Gastrocnemius medialis (tissue), 4 donors: Measurements from ENCODE around the gene UBE2J1. TPM values are rescaled to one million over a fixed set of nuclear protein-coding genes. Genes with fewer than 3 reads are reported as not detected.
"Not testable (repeated sequence)": the region's sequence is repeated elsewhere in the genome, so short reads cannot be mapped to it uniquely, and the experiment has no call there.

ENCODE experiments used
- ATAC-seq, 2 donors: fragments of 150-250 bp; one replicate each; pipeline ENCODE4 v1.9.1; 2016
- DNase-seq, 2 donors: peaks; one replicate each; pipeline ENCODE4 v3.0.0-alpha.2; 2019
- H3K27ac ChIP-seq, 4 donors: fragments of 200-600 bp; sonication (generic); 1 replicate in 1 of 4; 2 replicates in 3 of 4; pipeline ENCODE4 v1.5.1; 2016 to 2018; ENCODE audit warnings: mild to moderate bottlenecking in 2 of 4, moderate library complexity in 1 of 4
- H3K27me3 ChIP-seq, 3 donors: fragments of 200-600 bp; sonication (generic) in 2 of 3; 1 replicate in 1 of 3; 2 replicates in 2 of 3; pipeline versions ENCODE4 v1.5.1 to v1.6.0; 2016 to 2019; ENCODE audit warnings: mild to moderate bottlenecking in 1 of 3, moderate library complexity in 1 of 3
- H3K36me3 ChIP-seq, 2 donors: fragments of 200-600 bp; sonication (generic) in 1 of 2; one replicate each; pipeline ENCODE4 v1.5.1; 2017 to 2018
- H3K4me1 ChIP-seq, 2 donors: fragments of 200-600 bp; sonication (generic) in 1 of 2; one replicate each; pipeline ENCODE4 v1.5.1; 2016 to 2017; ENCODE audit warnings: mild to moderate bottlenecking in 2 of 2
- H3K4me3 ChIP-seq, 4 donors: fragments of 200-600 bp; sonication (generic) in 3 of 4; 1 replicate in 1 of 4; 2 replicates in 3 of 4; pipeline ENCODE4 v1.5.1; 2016 to 2019; ENCODE audit warnings: mild to moderate bottlenecking in 2 of 4
- H3K9me3 ChIP-seq, 3 donors: fragments of 200-600 bp; sonication (generic) in 2 of 3; 1 replicate in 1 of 3; 2 replicates in 2 of 3; pipeline ENCODE4 v1.5.1; 2016 to 2019
- CTCF ChIP-seq, 5 experiments: fragments of 450-650 bp in 3 of 5; fragments of 200-600 bp in 2 of 5; sonication (generic) in 2 of 5; IDR thresholded peaks in 4 of 5; conservative IDR thresholded peaks in 1 of 5; 1 replicate in 4 of 5; 2 replicates in 1 of 5; pipeline ENCODE4 v1.5.1; 2016 to 2019; ENCODE audit warnings: antibody characterized with exemption in 5 of 5, mild to moderate bottlenecking in 3 of 5, moderate library complexity in 3 of 5
- POLR2A ChIP-seq, 2 donors: fragments of 450-650 bp; IDR thresholded peaks; one replicate each; pipeline ENCODE4 v1.6.1; 2017; ENCODE audit warnings: antibody characterized with exemption in 2 of 2, mild to moderate bottlenecking in 2 of 2, moderate library complexity in 2 of 2
- in situ Hi-C, 4 donors: fragments of 200-750 bp; cut with MboI; loops; one replicate each; pipeline versions ENCODE4 v1.15.0 to v1.8.0; 2017; ENCODE audit warnings: low sequenced_read_pairs in 4 of 4
- intact Hi-C: fragments of 100-400 bp; cut with DNase I; formaldehyde crosslinking; loops from one replicate; pipeline ENCODE4 v1.15.1; 2023; ENCODE audit warnings: low total_unique reads
- total RNA-seq, 4 donors: library from RNA; depleted of rRNA; stranded (reverse); fragments of >200 nt; gene quantifications; one replicate each; pipeline versions ENCODE4 v1.1.0 to v1.2.3, GENCODE V29; 2016

The UBE2J1 gene
- 10 to 100 TPM; 10.5 to 15.1 (median 14.6) TPM for total RNA-seq

GRCh38 chr6:89352278-89353117 lies at the start of gene UBE2J1:
Gene UBE2J1, minus strand, starts transcription at chr6:89352722. Its CDS starts 153 bp downstream, at chr6:89352569.
- TF ChIP-seq CTCF (IDR thresholded peaks at IDR 0.05 in 4 of 5, conservative IDR thresholded peaks at IDR 0.05 in 1 of 5) (no peak), POLR2A (IDR thresholded peaks at IDR 0.05) (peak; percentile 92 to 96)
- in situ Hi-C loops = loop anchor here in 3 of 4 donors (25.0 kb wide), 2 partner anchors 265 to 365 kb away; partner anchors contain the start of gene PNRC1 (in 1 of the 3)
- Histone ChIP-seq H3K4me3 (peak within 1 kb of the TSS; percentile 70 to 95 (median 79)), H3K27me3 (no peaks in the 10 kb centered on the region), H3K4me1 (peaks cover 37 to 45% of the 10 kb centered on the region in 2 donors), H3K9me3 (no peaks in the 10 kb centered on the region), H3K27ac (peak within 1 kb of the TSS; percentile 92 to 100 (median 96)), H3K36me3 (no peaks in the 10 kb centered on the region)
- DNase-seq = peak; percentile 90 to 95
- peak; percentile 86 to 89 for ATAC-seq
- intact Hi-C loops = loop anchor here (2.0 to 10.0 kb wide), 3 partner anchors 54 to 315 kb away; partner anchors contain the start of gene PM20D2

- H3K4me3 ChIP-seq = no peak overlapping the region
- no peak for ATAC-seq
- intact Hi-C loops (no loop called here), in situ Hi-C loops (no loop called here)
- TF ChIP-seq POLR2A (IDR thresholded peaks at IDR 0.05) = no peak
- TF ChIP-seq CTCF (IDR thresholded peaks at IDR 0.05 in 4 of 5, conservative IDR thresholded peaks at IDR 0.05 in 1 of 5) = no peak
- peaks cover 33 to 57% of the 10 kb centered on the region in 2 donors for H3K4me1 ChIP-seq
- no peaks in the 10 kb centered on the region for H3K36me3 ChIP-seq
- H3K27me3 ChIP-seq = no peaks in the 10 kb centered on the region
- no peaks in the 10 kb centered on the region for H3K9me3 ChIP-seq
- DNase-seq = no peak
- peak overlapping the region; percentile 41 to 69 (median 63) for H3K27ac ChIP-seq
Observed at GRCh38 chr6:89400912-89401399, 48.4 kb upstream of the UBE2J1 start.

- no peak for TF ChIP-seq POLR2A (IDR thresholded peaks at IDR 0.05)
- TF ChIP-seq CTCF (IDR thresholded peaks at IDR 0.05 in 4 of 5, conservative IDR thresholded peaks at IDR 0.05 in 1 of 5) = no peak
- H3K36me3 ChIP-seq = no peaks in the 10 kb centered on the region
- intact Hi-C loops = no loop called here
- no peak for ATAC-seq
- no peaks in the 10 kb centered on the region for H3K27me3 ChIP-seq
- no peaks in the 10 kb centered on the region for H3K9me3 ChIP-seq
- H3K4me3 ChIP-seq = no peak overlapping the region
- in situ Hi-C loops = no loop called here
- H3K4me1 ChIP-seq = peaks cover 32 to 48% of the 10 kb centered on the region in 2 donors
- no peak for DNase-seq
- H3K27ac ChIP-seq = peak overlapping the region; percentile 41 to 69 (median 52)
Observed at GRCh38 chr6:89400050-89400449, 47.5 kb upstream of the UBE2J1 start.

- intact Hi-C loops (no loop called here), in situ Hi-C loops (no loop called here)
- ATAC-seq = no peak
- Histone ChIP-seq H3K4me3 (no peak overlapping the region), H3K4me1 (peaks cover 23 to 37% of the 10 kb centered on the region in 2 donors), H3K9me3 (no peaks in the 10 kb centered on the region), H3K36me3 (no peaks in the 10 kb centered on the region), H3K27ac (peak overlapping the region in 1 of 4 donors; percentile 69), H3K27me3 (no peaks in the 10 kb centered on the region)
- DNase-seq = no peak
- TF ChIP-seq POLR2A (IDR thresholded peaks at IDR 0.05) (no peak), CTCF (IDR thresholded peaks at IDR 0.05 in 4 of 5, conservative IDR thresholded peaks at IDR 0.05 in 1 of 5) (no peak)
Observed at GRCh38 chr6:89398762-89399525, 46.4 kb upstream of the UBE2J1 start.

- ATAC-seq, H3K4me3 ChIP-seq, intact Hi-C loops, H3K36me3 ChIP-seq, H3K27me3 ChIP-seq, in situ Hi-C loops, DNase-seq, H3K9me3 ChIP-seq: not testable (repeated sequence)
- H3K4me1 ChIP-seq = peaks cover 22 to 33% of the 10 kb centered on the region in 2 donors
- peak overlapping the region in 3 of 4 donors; percentile 45 to 69 (median 64) for H3K27ac ChIP-seq
Observed at GRCh38 chr6:89397884-89398283, 45.4 kb upstream of the UBE2J1 start.
